Mononuclear cell (primary cell): ENCODE results near the gene RND2. TPM values are rescaled to one million over a fixed set of nuclear protein-coding genes. Genes with fewer than 3 reads are reported as not detected.
"Not testable (repeated sequence)": the region's sequence is repeated elsewhere in the genome, so short reads cannot be mapped to it uniquely, and the experiment has no call there.

ENCODE experiments used
- H3K27me3 ChIP-seq: 2 replicates; pipeline ENCODE4 v1.6.0; 2011; ENCODE audit warnings: low read length, control low read depth; ENCODE audit not compliant: insufficient read depth
- H3K4me1 ChIP-seq: 2 replicates; pipeline ENCODE4 v1.5.1; 2011; ENCODE audit warnings: mild to moderate bottlenecking, low read length, control low read depth; ENCODE audit not compliant: insufficient read depth
- H3K4me3 ChIP-seq: 2 replicates; pipeline ENCODE4 v1.5.1; 2011; ENCODE audit warnings: mild to moderate bottlenecking, low read length, moderate library complexity
- H3K9me3 ChIP-seq: 2 replicates; pipeline ENCODE4 v1.5.1; 2011; ENCODE audit warnings: low read depth, mild to moderate bottlenecking, control low read depth, low read length
- total RNA-seq: library from RNA; depleted of rRNA; stranded (reverse); fragments of >200 nt; gene quantifications from one replicate; pipeline ENCODE4 v1.2.3, GENCODE V29; 2012

Gene RND2
- total RNA-seq, 1 donor: 0.10 TPM

DNA sequence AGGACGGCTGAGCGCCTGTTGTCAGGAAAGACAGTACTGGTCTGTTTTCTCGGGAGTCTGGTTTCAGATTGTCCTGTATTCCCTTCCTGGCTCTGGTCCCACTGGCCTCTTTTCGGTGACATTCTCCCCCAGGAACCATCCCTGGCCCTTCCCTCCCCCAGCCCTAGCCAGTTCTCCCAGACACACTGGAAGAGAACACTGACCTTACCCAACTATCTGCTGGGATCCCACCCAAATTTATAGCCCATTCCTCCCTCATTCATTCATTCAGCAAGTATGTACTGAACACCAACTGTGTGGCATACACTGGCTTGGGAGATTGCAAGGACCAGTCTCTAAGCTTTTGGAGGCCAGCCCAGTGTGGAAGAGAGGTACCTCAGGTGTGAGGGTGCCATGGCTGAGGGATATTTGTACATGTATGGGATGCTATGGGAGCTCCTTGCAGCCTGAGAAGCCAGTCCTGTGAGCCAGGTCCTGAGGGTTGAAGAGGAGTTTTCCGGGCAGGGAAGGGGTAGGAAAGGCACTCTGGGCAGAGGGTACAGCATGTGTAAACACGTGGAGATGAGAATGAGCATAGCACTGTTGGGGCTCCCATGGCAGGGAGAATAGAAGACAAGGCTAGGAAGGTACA, 5.2 kb downstream of the RND2 start:
- Histone ChIP-seq H3K4me1 (peaks cover 4% of the 10 kb centered on the region), H3K27me3 (no peaks in the 10 kb centered on the region), H3K4me3 (no peak overlapping the region), H3K9me3 (no peaks in the 10 kb centered on the region)

DNA sequence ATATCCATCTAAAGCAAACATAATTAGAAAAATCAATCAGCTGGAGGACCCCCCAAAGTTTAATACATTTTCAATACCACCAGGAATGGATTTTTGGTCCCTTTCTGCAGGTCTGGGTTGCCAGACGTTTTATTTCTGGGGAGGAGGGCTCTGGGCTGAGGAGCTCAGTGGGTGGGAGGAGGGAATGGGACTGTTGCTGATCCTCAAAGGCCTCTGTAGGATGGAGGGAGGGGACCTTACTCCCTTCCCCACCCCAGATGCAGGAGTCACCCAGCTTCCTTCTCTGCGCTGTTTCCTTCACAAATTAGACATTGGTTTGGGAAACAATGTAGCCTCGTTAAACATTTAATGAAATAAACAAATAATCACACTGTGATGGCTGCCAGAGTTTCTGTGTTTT, 6.6 kb downstream of the RND2 start:
- Histone ChIP-seq H3K4me1 (peaks cover 4% of the 10 kb centered on the region), H3K9me3 (no peaks in the 10 kb centered on the region), H3K27me3 (no peaks in the 10 kb centered on the region), H3K4me3 (no peak overlapping the region)

DNA sequence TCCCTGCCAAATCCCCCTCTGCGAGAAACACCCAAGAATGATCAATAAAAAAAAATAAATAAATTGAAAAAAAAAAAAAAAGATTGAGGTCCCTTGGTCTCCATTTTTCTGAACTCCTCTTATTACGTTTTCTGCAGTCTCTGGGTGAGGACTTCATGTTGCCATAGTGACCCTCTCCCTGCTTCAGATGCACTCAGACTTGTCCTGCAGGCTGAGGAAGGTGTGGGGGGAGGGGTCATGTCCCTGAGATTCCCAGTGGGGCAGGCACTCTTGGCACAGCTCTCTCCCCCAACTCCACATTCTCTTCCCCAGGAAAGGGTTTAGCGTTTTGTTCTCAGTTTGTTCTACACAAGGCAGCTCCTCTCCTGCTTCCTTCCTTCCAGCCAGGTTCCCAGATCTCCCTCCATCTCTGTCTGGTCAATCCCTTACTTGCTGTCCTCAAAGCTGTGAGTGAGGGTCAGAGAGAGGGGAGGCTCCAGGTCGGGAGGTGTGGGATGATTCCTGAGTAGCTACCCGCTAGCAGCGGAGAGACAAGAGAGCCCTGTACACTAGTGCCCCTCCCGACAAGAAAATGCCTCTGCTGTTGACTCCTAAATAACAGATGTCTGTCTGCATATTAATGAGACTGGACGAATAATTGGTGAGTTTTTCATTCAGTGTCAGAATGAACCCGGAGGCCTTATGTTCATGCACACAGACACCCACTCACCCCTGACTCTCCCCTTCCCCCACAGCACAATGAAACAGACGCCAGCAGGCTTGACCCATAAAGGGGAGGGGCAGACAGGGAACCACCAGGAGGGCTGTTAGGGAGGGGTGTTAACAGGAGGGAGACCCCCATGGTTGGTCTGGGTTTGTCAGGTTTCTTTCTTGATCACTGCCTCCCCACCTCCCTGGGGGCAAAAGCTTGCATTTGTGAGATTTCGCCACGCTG, 9.2 kb downstream of the RND2 start:
- Histone ChIP-seq H3K4me3 (no peak overlapping the region), H3K9me3 (no peaks in the 10 kb centered on the region), H3K27me3 (no peaks in the 10 kb centered on the region), H3K4me1 (peaks cover 4% of the 10 kb centered on the region)

DNA sequence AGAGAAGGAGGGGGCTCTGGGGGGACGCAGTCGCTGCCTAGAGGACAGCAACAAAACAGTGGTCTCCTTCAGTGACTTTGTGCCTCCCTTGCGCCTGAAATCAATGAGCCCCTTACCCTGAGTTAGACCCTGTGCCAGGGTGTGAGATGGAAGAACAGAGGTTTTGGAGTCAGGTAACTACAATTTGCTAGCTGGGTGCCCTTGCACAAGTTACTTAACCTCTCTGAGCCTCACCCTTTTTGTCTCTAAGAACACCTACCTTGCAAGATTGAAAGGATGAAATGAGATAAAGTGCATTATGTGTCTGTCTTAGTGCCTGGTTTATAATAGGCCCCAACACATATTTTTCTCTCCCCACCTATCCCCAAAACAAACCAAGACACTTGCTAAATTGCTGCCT, 9.9 kb downstream of the RND2 start:
- peaks cover 2% of the 10 kb centered on the region for H3K4me1 ChIP-seq
- no peak overlapping the region for H3K4me3 ChIP-seq
- H3K27me3 ChIP-seq: no peaks in the 10 kb centered on the region
- H3K9me3 ChIP-seq: no peaks in the 10 kb centered on the region

DNA sequence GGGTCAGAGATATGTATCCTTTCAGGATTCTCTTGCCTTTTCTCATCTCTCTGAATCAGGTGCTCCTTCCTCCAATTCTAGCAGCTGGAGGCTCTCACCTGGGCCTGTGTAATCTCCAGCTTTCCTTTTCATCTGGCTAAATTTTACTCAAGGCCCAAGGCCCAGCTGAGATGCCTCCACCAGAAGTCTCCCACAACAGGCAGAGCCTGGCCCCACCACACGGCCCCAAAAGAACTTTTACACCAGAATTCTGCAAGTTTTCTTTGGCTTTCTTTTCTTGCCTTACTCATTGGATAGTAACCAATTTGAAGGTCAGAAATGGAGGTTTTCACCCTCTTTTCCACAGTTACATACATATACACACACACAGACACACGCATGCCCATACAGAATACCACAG, 14.6 kb downstream of the RND2 start:
- no peaks in the 10 kb centered on the region for H3K4me1 ChIP-seq
- no peaks in the 10 kb centered on the region for H3K27me3 ChIP-seq
- no peak overlapping the region for H3K4me3 ChIP-seq
- H3K9me3 ChIP-seq: no peaks in the 10 kb centered on the region

DNA sequence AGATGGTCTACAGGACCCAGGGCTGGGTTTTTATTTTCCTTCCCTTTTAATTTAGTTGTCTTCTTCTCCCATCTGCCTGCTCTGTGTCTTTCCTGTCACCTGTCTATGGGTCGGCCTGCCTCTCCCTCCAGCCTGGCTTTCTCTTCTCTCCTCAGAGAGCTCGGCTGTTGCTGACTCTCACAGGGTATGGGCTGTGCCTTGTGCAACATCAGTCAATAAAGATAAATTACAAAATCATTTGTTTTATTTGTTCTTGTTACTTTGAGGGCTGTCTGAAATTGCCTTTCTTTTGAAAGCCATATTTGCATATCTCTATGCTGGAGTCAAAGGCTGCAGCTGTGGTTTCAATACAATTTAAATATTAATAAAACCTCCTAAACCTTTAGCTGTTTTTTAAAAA, 15.6 kb downstream of the RND2 start:
- Histone ChIP-seq H3K27me3 (no peaks in the 10 kb centered on the region), H3K4me1 (no peaks in the 10 kb centered on the region), H3K9me3 (no peaks in the 10 kb centered on the region), H3K4me3 (no peak overlapping the region)

DNA sequence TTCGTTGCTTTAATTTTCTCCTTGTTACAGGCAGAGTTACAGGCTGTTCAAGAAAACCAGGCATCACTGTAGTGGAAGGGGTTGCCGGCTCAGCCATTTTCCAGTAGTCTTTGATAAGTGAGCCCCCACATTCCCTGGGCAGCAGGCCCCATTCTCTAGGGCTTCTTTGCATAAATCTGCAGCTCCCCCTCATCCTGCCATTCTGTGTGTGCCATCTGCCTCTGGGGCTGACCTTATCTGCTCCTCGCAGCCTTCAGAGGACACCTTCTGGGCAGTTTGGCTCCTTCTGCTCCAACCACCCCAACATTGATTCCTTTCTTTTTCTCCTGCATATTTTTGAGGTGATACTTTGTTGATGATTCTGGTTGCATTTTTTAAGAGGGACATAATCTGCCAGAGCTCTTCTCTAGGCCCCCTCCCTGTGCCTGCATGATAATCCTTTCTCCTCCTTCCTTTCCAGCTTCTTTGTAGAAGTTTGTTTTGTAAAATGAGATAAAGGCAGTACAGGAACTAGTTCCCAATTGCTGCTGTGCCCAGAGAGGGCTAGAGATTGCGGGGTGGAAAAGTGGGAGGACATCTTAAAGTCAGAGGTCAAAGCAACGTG, 17.1 kb downstream of the RND2 start:
- Histone ChIP-seq H3K4me3 (no peak overlapping the region), H3K9me3 (no peaks in the 10 kb centered on the region), H3K4me1 (no peaks in the 10 kb centered on the region), H3K27me3 (no peaks in the 10 kb centered on the region)

DNA sequence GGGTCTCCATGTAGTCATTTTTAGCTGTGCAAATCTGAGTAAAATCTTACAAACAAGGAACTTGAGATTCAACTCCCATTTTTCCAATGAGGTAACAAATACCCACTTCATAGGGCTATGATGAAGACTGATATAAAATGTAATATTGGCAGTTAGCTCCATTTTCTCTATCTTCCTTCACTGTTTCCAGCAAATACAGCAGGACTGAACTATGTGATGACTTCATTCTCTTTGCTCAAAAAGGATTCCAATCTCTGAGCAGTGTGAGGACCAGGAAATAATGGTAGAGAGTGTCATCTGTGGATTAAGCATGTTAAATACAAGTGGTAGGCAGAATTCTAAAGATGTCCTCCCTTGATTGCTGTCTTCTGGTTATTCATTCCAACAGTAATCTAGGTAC, 18.3 kb downstream of the RND2 start:
- no peaks in the 10 kb centered on the region for H3K9me3 ChIP-seq
- no peak overlapping the region for H3K4me3 ChIP-seq
- no peaks in the 10 kb centered on the region for H3K4me1 ChIP-seq
- H3K27me3 ChIP-seq: no peaks in the 10 kb centered on the region

DNA sequence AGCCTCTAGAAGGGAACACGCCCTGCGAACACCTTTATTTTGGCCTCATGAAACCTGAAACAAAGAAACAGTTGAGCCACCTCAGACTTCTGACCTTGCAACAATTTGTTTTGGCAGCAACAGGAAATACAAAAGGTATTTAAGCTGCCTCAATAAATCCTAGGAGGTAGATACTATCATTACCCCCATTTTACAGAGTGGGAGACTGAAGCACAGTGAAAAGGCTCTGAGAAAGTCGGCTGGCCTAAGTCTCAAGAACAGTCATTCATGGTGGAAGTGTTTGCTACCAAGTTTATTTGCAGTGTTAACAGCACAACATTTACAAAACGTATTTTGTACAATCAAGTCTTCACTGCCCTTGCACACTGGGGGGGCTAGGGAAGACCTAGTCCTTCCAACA, 19.0 kb downstream of the RND2 start:
- no peaks in the 10 kb centered on the region for H3K9me3 ChIP-seq
- H3K27me3 ChIP-seq: no peaks in the 10 kb centered on the region
- no peak overlapping the region for H3K4me3 ChIP-seq

DNA sequence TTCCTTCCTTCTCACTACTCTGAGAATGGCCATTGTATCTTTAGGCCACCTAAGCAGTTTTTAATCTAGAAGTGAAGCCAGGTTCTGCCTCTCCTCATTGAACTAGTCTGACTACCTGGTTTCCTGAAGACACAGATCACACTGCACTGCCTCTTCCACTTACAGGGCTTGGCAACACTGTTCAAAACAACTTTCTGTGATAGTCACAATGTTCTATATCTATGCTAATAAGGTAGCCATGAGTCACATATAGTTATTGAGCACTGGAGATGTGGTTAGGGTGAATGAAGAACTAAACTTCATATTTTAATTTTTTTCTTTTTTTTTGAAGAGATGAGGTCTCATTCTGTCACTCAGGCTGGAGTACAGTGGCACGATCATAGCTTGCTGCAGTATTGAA, 26.9 kb downstream of the RND2 start:
- Histone ChIP-seq H3K27me3 (no peaks in the 10 kb centered on the region), H3K4me3 (no peak overlapping the region), H3K4me1 (no peaks in the 10 kb centered on the region), H3K9me3 (no peaks in the 10 kb centered on the region)

More for the DNA sequence above, 19.0 kb downstream of the RND2 start:
- H3K4me1 ChIP-seq: no peaks in the 10 kb centered on the region

DNA sequence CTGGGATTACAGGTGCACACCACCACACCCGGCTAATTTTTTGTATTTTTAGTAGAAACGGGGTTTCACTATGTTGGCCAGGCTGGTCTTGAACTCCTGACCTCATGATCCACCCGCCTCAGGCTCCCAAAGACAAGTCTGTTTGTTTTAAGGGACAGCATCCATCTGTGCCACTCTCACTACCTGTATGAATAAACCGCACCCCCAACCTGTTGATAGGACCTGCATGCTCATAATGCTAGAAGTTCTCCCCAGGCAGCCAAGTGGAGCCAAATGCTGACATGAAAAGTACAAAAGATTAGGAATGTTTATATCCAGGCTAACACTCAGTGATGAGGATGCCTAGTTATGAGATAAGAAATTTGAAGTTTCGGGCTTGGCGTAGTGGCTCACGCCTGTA, 28.0 kb downstream of the RND2 start:
- H3K9me3 ChIP-seq, H3K27me3 ChIP-seq, H3K4me1 ChIP-seq, H3K4me3 ChIP-seq: not testable (repeated sequence)

DNA sequence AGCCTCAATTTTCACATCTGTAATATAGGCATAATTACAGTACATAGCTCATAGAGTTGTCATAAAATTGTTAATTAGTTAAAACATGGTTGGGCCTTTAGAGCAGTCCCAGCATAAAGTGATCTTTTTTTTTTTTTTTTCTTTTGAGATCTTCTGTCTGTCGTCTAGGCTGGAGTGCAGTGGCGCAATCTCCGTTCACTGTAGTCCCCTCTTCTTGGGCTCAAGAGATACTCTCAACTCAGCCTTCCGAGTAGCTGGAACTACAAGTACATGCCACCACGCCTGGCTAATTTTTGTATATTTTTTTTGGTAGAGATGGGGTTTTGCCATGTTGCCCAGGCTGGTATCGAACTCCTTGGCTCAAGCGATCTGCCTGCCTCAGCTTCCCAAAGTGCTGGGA, 31.0 kb downstream of the RND2 start:
- no peak overlapping the region for H3K4me3 ChIP-seq
- H3K27me3 ChIP-seq: no peaks in the 10 kb centered on the region
- no peaks in the 10 kb centered on the region for H3K4me1 ChIP-seq
- H3K9me3 ChIP-seq: no peaks in the 10 kb centered on the region

DNA sequence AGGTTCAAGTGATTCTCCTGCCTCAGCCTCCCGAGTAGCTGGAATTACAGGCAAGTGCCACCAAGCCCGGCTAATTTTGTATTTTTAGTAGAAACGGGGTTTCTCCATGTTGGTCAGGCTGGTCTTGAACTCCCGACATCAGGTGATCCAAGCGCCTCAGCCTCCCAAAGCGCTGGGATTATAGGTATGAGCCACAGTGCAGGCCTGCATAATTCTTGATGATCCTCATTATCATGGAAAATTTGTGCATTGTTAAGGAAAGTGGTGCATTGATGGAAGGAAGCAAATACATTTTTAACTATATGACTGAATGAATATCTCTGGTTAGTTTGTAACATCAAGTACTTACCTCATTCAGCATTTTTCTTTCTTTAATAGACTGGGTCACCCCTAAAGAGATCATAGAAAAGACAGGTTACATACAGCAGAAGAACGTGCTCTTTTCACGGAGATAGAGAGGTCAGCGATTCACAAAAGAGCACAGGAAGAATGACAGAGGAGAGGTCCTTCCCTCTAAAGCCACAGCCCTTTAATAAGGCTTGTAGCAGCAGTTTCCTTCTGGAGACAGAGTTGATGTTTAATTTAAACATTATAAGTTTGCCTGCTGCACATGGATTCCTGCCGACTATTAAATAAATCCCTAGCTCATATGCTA, 38.1 kb downstream of the RND2 start:
- Histone ChIP-seq H3K4me1 (no peaks in the 10 kb centered on the region), H3K9me3 (no peaks in the 10 kb centered on the region), H3K27me3 (no peaks in the 10 kb centered on the region), H3K4me3 (no peak overlapping the region)

DNA sequence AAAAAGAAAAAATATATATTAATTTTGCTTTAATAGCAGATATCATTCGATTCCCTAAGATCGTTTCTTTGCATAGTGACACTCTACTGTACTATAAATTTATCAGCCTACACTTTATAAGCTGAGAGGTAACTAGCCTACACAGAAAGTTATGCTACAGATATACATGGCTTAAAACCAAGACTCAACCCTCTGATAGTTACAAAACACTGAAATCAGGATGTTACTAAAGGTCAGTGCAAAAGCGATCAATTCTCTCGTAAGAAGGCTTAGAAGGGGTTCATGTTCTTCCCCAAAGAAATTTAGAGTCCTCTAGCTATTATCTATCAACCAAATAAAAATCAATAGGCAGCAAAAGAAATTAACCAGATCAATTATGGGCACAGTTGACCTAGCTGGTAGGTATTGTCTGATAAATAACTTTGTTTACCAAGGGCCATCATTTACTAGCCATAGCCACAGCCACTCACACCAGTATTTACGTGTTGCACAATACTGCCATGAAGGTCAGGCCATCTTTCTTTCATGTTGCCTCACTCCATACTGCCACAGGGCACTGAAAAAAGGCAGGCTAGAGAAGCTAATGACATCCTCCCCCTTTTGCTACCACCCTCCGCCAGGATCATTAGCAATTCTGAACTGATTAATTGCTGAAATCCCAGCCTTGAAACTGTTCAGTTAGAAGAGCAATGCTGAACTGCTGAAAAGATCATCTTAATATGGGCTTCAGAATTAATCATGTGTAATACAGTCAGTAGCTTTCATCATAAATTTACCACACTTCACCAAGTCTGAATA, 43.7 kb downstream of the RND2 start:
- no peaks in the 10 kb centered on the region for H3K4me1 ChIP-seq
- H3K9me3 ChIP-seq: no peaks in the 10 kb centered on the region
- no peaks in the 10 kb centered on the region for H3K27me3 ChIP-seq
- no peak overlapping the region for H3K4me3 ChIP-seq
